B cell (primary cell): Measurements from ENCODE around the gene KRT23. TPM values are rescaled to one million over a fixed set of nuclear protein-coding genes. Genes with fewer than 3 reads are reported as not detected.

ENCODE experiments used
- ATAC-seq: fragments of 200-7000 bp; cut with Tn5 transposase; one replicate; pipeline ENCODE4 v1.10.0; 2021; ENCODE audit warnings: low read depth, mild to moderate bottlenecking, moderate number of reproducible peaks, moderate library complexity
- CTCF ChIA-PET: fragments of 350-600 bp; sonication (Branson Sonifier 250); formaldehyde crosslinking; loops from one replicate; lab custom pipeline; 2021; ENCODE audit warnings: antibody characterized with exemption, inconsistent platforms; lab: Charles Lee
- POLR2A ChIA-PET: fragments of 350-600 bp; sonication (Branson Sonifier 250); formaldehyde crosslinking; loops from one replicate; lab custom pipeline; 2021; ENCODE audit warnings: antibody characterized with exemption; lab: Charles Lee
- DNase-seq: peaks from one replicate; pipeline ENCODE4 v3.0.0; 2013
- H2AFZ ChIP-seq: 2 replicates; pipeline ENCODE4 v1.6.1; 2012; ENCODE audit warnings: mild to moderate bottlenecking, low read depth, low read length; ENCODE audit not compliant: insufficient read depth, poor library complexity, severe bottlenecking
- H3K27ac ChIP-seq, 2 donors: 1 replicate in 1 of 2; 2 replicates in 1 of 2; pipeline ENCODE4 v1.5.1; 2012 to 2013; ENCODE audit warnings: low read length in 2 of 2, mild to moderate bottlenecking in 2 of 2, moderate library complexity in 1 of 2
- H3K27me3 ChIP-seq, 4 experiments: fragments of 200-600 bp in 1 of 4; sonication (generic) in 1 of 4; replicated peaks in 1 of 4; 1 replicate in 2 of 4; 2 replicates in 2 of 4; pipeline versions ENCODE4 v1.6.1 to v1.7.0; 2013 to 2016; ENCODE audit warnings: low read length in 3 of 4, mild to moderate bottlenecking in 2 of 4, mixed read lengths in 1 of 4, moderate library complexity in 1 of 4; ENCODE audit not compliant: insufficient read depth in 4 of 4, control insufficient read depth in 3 of 4; ENCODE audit errors: control extremely low read depth in 1 of 4
- H3K36me3 ChIP-seq, 2 experiments: replicated peaks in 1 of 2; 1 replicate in 1 of 2; 2 replicates in 1 of 2; pipeline versions ENCODE4 v1.6.1 to v1.7.1; 2013; ENCODE audit warnings: low read length in 1 of 2; ENCODE audit not compliant: insufficient read depth in 2 of 2, control insufficient read depth in 1 of 2; ENCODE audit errors: control extremely low read depth in 1 of 2, extremely low read depth in 1 of 2
- H3K4me1 ChIP-seq, 2 donors: fragments of 200-600 bp in 1 of 2; sonication (generic) in 1 of 2; 1 replicate in 1 of 2; 2 replicates in 1 of 2; pipeline versions ENCODE4 v1.5.1 to v1.6.1; 2013 to 2017; ENCODE audit warnings: low read length in 2 of 2; ENCODE audit not compliant: control insufficient read depth in 2 of 2, insufficient read depth in 2 of 2
- H3K4me2 ChIP-seq: replicated peaks from 2 replicates; pipeline ENCODE3; 2012; ENCODE audit warnings: mild to moderate bottlenecking, low read depth, low read length; ENCODE audit not compliant: poor library complexity, severe bottlenecking
- H3K4me3 ChIP-seq, 5 experiments: fragments of 200-600 bp in 1 of 5; sonication (generic) in 1 of 5; 1 replicate in 3 of 5; 2 replicates in 2 of 5; pipeline versions ENCODE4 v1.5.1 to v1.7.0; 2011 to 2016; ENCODE audit warnings: low read length in 4 of 5, mild to moderate bottlenecking in 4 of 5, low read depth in 2 of 5, control low read depth in 1 of 5, moderate library complexity in 1 of 5; ENCODE audit not compliant: insufficient read depth in 1 of 5; ENCODE audit errors: control extremely low read depth in 1 of 5, extremely low read depth in 1 of 5
- H3K79me2 ChIP-seq: fragments of 200-600 bp; sonication (generic); one replicate; pipeline ENCODE4 v1.6.0; 2016; ENCODE audit warnings: low read length; ENCODE audit not compliant: control insufficient read depth, insufficient read depth
- H3K9ac ChIP-seq: fragments of 200-600 bp; sonication (generic); 2 replicates; pipeline ENCODE4 v1.6.1; 2017; ENCODE audit warnings: mild to moderate bottlenecking, low read length, moderate library complexity
- H3K9me3 ChIP-seq, 3 donors: one replicate each; pipeline versions ENCODE4 v1.6.1 to v1.7.1; 2013; ENCODE audit warnings: low read length in 2 of 3; ENCODE audit not compliant: control insufficient read depth in 2 of 3, insufficient read depth in 1 of 3; ENCODE audit errors: control extremely low read depth in 1 of 3
- H4K20me1 ChIP-seq: 2 replicates; pipeline ENCODE4 v1.6.0; 2012; ENCODE audit warnings: mild to moderate bottlenecking, low read length; ENCODE audit not compliant: insufficient read depth, control insufficient read depth, poor library complexity, severe bottlenecking
- H3K27ac Mint-ChIP-seq: one replicate; pipeline ENCODE4 v1.8.0; 2021; ENCODE audit warnings: mixed read lengths
- H3K27me3 Mint-ChIP-seq: one replicate; pipeline ENCODE4 v1.8.0; 2021; ENCODE audit warnings: mixed read lengths
- H3K4me1 Mint-ChIP-seq: one replicate; pipeline ENCODE4 v1.8.0; 2021; ENCODE audit warnings: mixed read lengths
- H3K4me3 Mint-ChIP-seq: one replicate; pipeline ENCODE4 v1.8.0; 2021; ENCODE audit warnings: mixed read lengths
- H3K9me3 Mint-ChIP-seq: one replicate; pipeline ENCODE4 v1.8.0; 2022; ENCODE audit warnings: mixed read lengths; ENCODE audit not compliant: insufficient read depth
- CTCF ChIP-seq: fragments of 200-600 bp; IDR thresholded peaks from one replicate; pipeline ENCODE4 v1.8.0; 2022; ENCODE audit warnings: antibody characterized with exemption, mild to moderate bottlenecking
- EZH2 ChIP-seq: IDR thresholded peaks from 2 replicates; pipeline ENCODE4 v1.6.1; 2012; ENCODE audit warnings: borderline replicate concordance, low read depth, mild to moderate bottlenecking, moderate library complexity, low read length; ENCODE audit not compliant: insufficient read depth, poor library complexity, severe bottlenecking
- WGBS: methylation state at CpG from one replicate; pipeline ENCODE4 v1.1.5; 2013; ENCODE audit warnings: missing lambda C conversion rate; ENCODE audit not compliant: insufficient coverage; 5-methylcytosine and 5-hydroxymethylcytosine counted together
- intact Hi-C: fragments of 100-400 bp; cut with micrococcal nuclease; formaldehyde crosslinking; loops from one replicate; pipeline ENCODE4 v1.10.0; 2022
- polyA plus RNA-seq: library from polyadenylated mRNA; depleted of rRNA; stranded (reverse); fragments of >200 nt; gene quantifications from 2 replicates; pipeline ENCODE4 v1.2.3, GENCODE V29; 2012
- total RNA-seq, 2 donors: library from RNA; stranded (reverse); fragments of 120-200 nt in 1 of 2; gene quantifications; 1 replicate in 1 of 2; 2 replicates in 1 of 2; pipeline versions ENCODE4 v1.2.3 to v1.2.4, GENCODE V29; 2013 to 2022

Gene KRT23
- total and polyA plus RNA-seq, 2 donors (not counting 1 experiment from before 2014, with no cell fraction given), result 0.06 TPM; not detected in 1

- Mint-ChIP-seq H3K4me3 (no peak within 1 kb of the TSS), H3K4me1 (no peaks in the 10 kb centered on the region), H3K9me3 (peaks cover 5% of the 10 kb centered on the region), H3K27me3 (peaks cover 32% of the 10 kb centered on the region), H3K27ac (no peak within 1 kb of the TSS)
- Histone ChIP-seq H3K27me3 (peaks cover 0 to 3% (median 0%) of the 10 kb centered on the region in 4 experiments), H3K27ac (no peak within 1 kb of the TSS), H3K9ac (no peak within 1 kb of the TSS), H3K9me3 (peaks cover 0 to 2% (median 0%) of the 10 kb centered on the region in 3 donors), H3K4me3 (no peak within 1 kb of the TSS), H3K4me1 (no peaks in the 10 kb centered on the region), H2AFZ (no peak within 1 kb of the TSS), H4K20me1 (no peaks in the 10 kb centered on the region), H3K79me2 (no peaks in the 10 kb centered on the region), H3K36me3 (no peaks in the 10 kb centered on the region), H3K4me2 (no peak within 1 kb of the TSS)
- CTCF ChIA-PET, result interaction anchor here (1.2 kb wide), 2 partner anchors 15 to 355 kb away, joined by 3 read pairs; no protein-coding TSS in a partner anchor
- TF ChIP-seq EZH2 (no peak), CTCF (no peak)
- DNase-seq (no peak), ATAC-seq (no peak)
- WGBS, result no CpG with 5 or more reads among the region's 1 CpG
- intact Hi-C loops, result loop anchor here (10.0 kb wide), 1 partner anchor 228 kb away; no protein-coding TSS in a partner anchor
- POLR2A ChIA-PET, result no interaction called here
Measured at GRCh38 chr17:40966848-40967247, 29.4 kb upstream of the KRT23 start, which contains the start of gene KRT39. Gene KRT39 (minus strand): TSS chr17:40966948. CDS start chr17:40966856, 92 bp downstream.

DNA sequence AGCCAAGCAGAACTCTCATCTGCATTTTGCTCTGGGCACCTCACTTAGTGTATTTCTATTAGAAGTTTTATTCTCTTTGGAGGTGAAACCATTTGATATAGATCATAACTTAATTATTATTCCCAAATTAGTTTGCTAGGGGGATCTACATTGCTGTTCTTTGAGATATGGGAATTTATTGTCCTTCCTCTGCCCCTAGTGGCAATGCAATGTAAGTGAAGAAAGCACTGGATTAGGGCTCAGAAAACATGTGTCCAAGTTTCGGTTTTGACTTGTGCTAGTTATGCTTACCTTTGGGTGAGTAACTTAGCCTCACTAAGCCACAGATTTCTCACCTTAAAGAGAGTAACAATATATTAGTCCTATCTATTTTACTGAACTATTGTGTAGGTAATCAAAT, 26.4 kb upstream of the KRT23 start:
- no peaks in the 10 kb centered on the region for H3K79me2 ChIP-seq
- no peak overlapping the region for H3K4me3 Mint-ChIP-seq
- no peaks in the 10 kb centered on the region for H3K36me3 ChIP-seq
- ATAC-seq (no peak), DNase-seq (peak; percentile 28)
- no peak overlapping the region for H2AFZ ChIP-seq
- no peaks in the 10 kb centered on the region for H3K4me1 Mint-ChIP-seq
- H3K4me2 ChIP-seq, result no peak overlapping the region
- intact Hi-C loops, result loop anchor here (10.0 kb wide), 1 partner anchor 231 kb away; no protein-coding TSS in a partner anchor
- TF ChIP-seq EZH2 (no peak), CTCF (peak; percentile 70)
- H3K27ac ChIP-seq, result no peak overlapping the region
- no peak overlapping the region for H3K27ac Mint-ChIP-seq
- no CpG with 5 or more reads among the region's 1 CpG for WGBS
- H3K4me1 ChIP-seq, result no peaks in the 10 kb centered on the region
- peaks cover 5% of the 10 kb centered on the region for H3K9me3 Mint-ChIP-seq
- H3K9ac ChIP-seq, result no peak overlapping the region
- H3K4me3 ChIP-seq, result no peak overlapping the region
- no peaks in the 10 kb centered on the region for H3K27me3 ChIP-seq
- peaks cover 0 to 2% (median 0%) of the 10 kb centered on the region in 3 donors for H3K9me3 ChIP-seq
- no peaks in the 10 kb centered on the region for H4K20me1 ChIP-seq
- CTCF ChIA-PET, result interaction anchor here (0.9 to 1.5 kb wide), 2 partner anchors 12 to 108 kb away, joined by 3 read pairs; no protein-coding TSS in a partner anchor
- peaks cover 30% of the 10 kb centered on the region for H3K27me3 Mint-ChIP-seq
- POLR2A ChIA-PET, result no interaction called here
